ENCODE data around the gene LDB3.

Gene LDB3

GRCh38 chr10:86773498-86773897 lies 105.2 kb downstream of the LDB3 start:
- no peak for DNase-seq

- DNase-seq = no peak
These were observed 107.0 kb downstream of the LDB3 start for GRCh38 chr10:86775056-86775869.

- no peak for DNase-seq
These were observed 107.5 kb downstream of the LDB3 start for GRCh38 chr10:86775870-86776180.

GRCh38 chr10:86779220-86780017 lies 111.1 kb downstream of the LDB3 start:
- DNase-seq = no peak

GRCh38 chr10:86782701-86783418 lies 114.5 kb downstream of the LDB3 start:
- DNase-seq = no peak

- no peak for DNase-seq
These were observed 116.7 kb downstream of the LDB3 start for GRCh38 chr10:86785037-86785436.

All from inflammatory macrophage treated with lipopolysaccharide for 4 hours (primary cell).